WI38 (cell line): ENCODE data around the gene MARCHF3.

Experiments used
- H3K4me3 ChIP-seq: 2 replicates; pipeline ENCODE4 v1.5.1; 2011; ENCODE audit warnings: low read depth, mild to moderate bottlenecking, control low read depth, low read length
- CTCF ChIP-seq: IDR thresholded peaks from 2 replicates; pipeline ENCODE4 v1.5.1; 2012; ENCODE audit warnings: low read depth, mild to moderate bottlenecking, control low read depth, low read length

MARCHF3 gene

DNA sequence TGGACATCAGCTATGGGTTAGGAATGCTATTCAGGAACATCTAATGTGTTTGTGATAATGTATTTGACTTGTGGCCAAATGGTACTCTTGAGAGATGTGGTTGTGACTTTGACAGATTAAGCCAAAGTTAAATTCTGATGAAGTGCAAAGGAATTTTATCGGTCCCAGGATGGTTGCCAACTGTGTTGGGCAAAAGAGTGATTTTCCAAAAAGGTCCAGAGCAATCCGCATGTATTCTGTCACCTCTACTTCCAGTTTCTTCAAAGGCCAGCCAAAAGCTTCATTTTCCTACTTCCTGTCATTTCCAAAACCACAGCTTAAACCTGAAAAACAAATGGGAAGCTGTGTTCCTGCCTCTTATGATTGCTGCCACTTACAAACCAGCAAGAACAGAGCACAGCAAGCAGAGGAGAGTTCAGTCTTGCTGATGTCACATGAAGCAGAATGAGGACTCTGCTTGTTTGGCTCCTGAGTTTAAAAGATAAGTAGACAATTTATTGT lies 59.8 kb downstream of the MARCHF3 start:
- no peak overlapping the region for H3K4me3 ChIP-seq
- no peak for TF ChIP-seq CTCF

DNA sequence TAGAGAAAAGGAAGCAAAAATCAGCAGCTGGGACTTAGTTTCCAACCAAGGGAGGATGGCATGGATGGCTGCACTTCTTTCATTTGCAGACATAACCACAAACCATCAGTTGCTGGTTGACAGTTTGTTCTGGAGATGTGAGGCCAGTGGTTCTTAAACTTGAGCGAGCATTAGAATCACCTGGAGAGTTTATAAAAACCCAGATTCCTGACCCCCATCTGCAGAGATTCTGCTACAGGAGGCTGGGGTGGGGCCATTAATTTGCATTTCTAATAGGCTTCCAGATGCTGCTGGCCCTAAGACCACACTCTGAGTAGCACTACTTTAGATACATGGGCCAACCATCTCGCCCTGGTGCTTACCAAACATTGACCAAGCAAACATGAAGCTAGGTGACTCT lies 60.8 kb downstream of the MARCHF3 start:
- no peak for TF ChIP-seq CTCF
- no peak overlapping the region for H3K4me3 ChIP-seq

DNA sequence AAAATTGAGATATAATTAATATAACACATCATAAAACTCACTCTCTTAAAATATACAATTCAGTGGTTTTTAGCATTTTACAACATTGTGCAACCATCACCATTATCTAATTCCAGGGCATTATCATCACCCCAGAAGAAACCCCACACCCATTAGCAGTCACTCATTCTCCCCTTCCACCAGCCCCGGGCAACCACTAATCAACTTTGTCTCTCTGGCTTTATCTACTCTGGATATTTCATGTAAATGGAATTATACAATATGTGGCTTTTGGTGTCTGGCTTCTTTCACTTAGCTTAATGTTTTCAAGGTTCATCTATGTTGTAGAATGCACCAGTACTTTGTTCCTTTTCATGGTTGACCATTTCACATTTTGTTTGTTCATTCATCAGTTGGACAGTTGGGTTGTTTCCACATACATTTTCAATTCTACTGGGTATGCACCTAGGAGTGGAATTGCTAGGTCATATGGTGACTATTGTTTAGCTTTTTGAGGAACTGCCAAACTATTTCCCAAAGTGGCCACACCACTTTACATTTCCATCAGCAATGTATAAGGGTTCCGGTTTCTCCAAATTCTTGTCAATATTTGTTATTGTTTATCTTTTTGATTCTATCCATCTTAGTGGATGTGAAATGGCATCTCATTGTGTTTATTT lies 62.4 kb downstream of the MARCHF3 start:
- no peak for TF ChIP-seq CTCF
- H3K4me3 ChIP-seq = no peak overlapping the region

- no peak overlapping the region for H3K4me3 ChIP-seq
- TF ChIP-seq CTCF = no peak
Observed at GRCh38 chr5:126965487-126965886, 64.9 kb downstream of the MARCHF3 start.

DNA sequence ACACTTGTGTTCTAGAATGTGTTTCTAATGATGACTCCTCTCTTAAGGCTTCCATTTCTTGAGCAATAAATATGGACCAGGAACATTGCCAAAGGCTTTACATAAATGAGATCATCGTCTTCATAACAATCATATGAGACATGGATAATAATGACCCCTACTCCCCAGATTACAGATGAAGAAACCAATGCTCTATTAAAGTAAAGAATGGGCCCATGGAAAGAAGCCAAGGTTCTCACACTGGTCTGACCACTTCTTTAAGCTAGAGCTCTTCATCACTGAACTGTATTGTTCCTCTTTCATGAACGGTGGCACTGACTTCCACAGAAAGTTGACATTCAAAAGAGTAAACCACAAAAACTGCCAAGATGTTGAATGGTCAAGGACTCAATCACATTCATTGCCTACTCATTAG lies 65.3 kb downstream of the MARCHF3 start:
- no peak overlapping the region for H3K4me3 ChIP-seq
- TF ChIP-seq CTCF = no peak

DNA sequence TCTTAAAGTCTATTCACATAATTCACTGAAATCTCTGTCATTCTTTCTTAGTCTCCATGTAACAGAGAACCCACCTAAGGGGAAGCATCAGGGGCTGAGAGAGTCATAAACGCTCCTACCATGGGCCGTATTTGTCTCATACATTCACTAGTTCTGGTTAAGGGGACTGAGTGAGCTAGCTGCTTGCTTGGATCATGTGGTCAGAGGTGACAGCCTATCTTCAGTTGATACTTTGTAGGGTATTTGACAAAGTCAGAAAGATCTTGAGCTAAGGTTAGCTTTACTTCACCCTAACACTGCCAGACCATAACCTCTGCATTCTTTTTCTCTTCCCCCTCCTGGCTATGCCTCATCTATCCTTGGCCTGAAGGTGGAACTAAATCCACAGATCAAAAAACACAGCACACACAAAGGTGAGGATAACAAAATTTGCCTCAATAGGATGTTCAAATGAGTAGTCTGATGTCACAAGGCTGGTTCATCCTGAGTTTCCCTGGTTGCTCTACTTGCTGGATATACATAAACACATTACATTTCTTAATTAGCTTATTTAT lies 66.5 kb downstream of the MARCHF3 start:
- H3K4me3 ChIP-seq = no peak overlapping the region
- no peak for TF ChIP-seq CTCF

GRCh38 chr5:126961702-126962101 lies 68.7 kb downstream of the MARCHF3 start:
- TF ChIP-seq CTCF = no peak
- H3K4me3 ChIP-seq = no peak overlapping the region
